ENCODE results near the gene ZC2HC1B.

- TF ChIP-seq CTCF (IDR thresholded peaks at IDR 0.05; ENCODE audit: insufficient read depth, low read depth, low read length) (no peak), EZH2 (IDR thresholded peaks at IDR 0.05; ENCODE audit: insufficient read depth, low read length) (no peak)
Measured at GRCh38 chr6:143966312-143966711, 102.0 kb downstream of the ZC2HC1B start.
